Activated T-helper 1 cell treated with anti-CD3 and anti-CD28 coated beads, Interleukin-12 subunit alpha, Interleukin-12 subunit beta, Interleukin-2, Interleukin-4 antibody, amounts not matched to agents 30 ng/mL and 10 ng/mL and 1 ng/mL, durations not matched to agents 14 hours and 24 hours and 36 hours (primary cell): ENCODE results near the gene BRSK2. TPM values are rescaled to one million over a fixed set of nuclear protein-coding genes. Genes with fewer than 3 reads are reported as not detected.
A peak's percentile ranks its signal among the peaks of the same experiment; 100 is the strongest.

Experiments
- DNase-seq: peaks from one replicate; pipeline ENCODE4 v3.0.0; 2021; ENCODE audit warnings: low spot score
- H3K27ac Mint-ChIP-seq: one replicate; pipeline ENCODE4 v1.8.0; 2021; ENCODE audit warnings: mild to moderate bottlenecking, mixed read lengths
- H3K27me3 Mint-ChIP-seq: one replicate; pipeline ENCODE4 v1.8.0; 2022; ENCODE audit warnings: mild to moderate bottlenecking, moderate library complexity, mixed read lengths; ENCODE audit not compliant: insufficient read depth
- H3K36me3 Mint-ChIP-seq: one replicate; pipeline ENCODE4 v1.8.0; 2021; ENCODE audit warnings: low read depth, mixed read lengths
- H3K4me1 Mint-ChIP-seq: one replicate; pipeline ENCODE4 v1.8.0; 2021; ENCODE audit warnings: low read depth, mixed read lengths
- H3K4me3 Mint-ChIP-seq: one replicate; pipeline ENCODE4 v1.8.0; 2021; ENCODE audit warnings: mild to moderate bottlenecking, moderate library complexity, mixed read lengths
- H3K9me3 Mint-ChIP-seq: one replicate; pipeline ENCODE4 v1.8.0; 2021; ENCODE audit warnings: mixed read lengths
- intact Hi-C: fragments of 100-400 bp; cut with micrococcal nuclease; formaldehyde crosslinking; loops from one replicate; pipeline ENCODE4 v1.15.1; 2024
- total RNA-seq: library from RNA; stranded (reverse); gene quantifications from 2 replicates; pipeline ENCODE4 v1.2.3, GENCODE V29; 2022

The BRSK2 gene
- total RNA-seq, 1 donor from 2014 or later: 0.36 TPM

GRCh38 chr11:1447845-1448825 lies 58.4 kb downstream of the BRSK2 start:
- intact Hi-C loops: no loop called here
- no peaks in the 10 kb centered on the region for H3K4me1 Mint-ChIP-seq
- H3K9me3 Mint-ChIP-seq: no peaks in the 10 kb centered on the region
- no peaks in the 10 kb centered on the region for H3K27me3 Mint-ChIP-seq
- DNase-seq: no peak
- H3K4me3 Mint-ChIP-seq: no peak overlapping the region
- H3K36me3 Mint-ChIP-seq: no peaks in the 10 kb centered on the region
- H3K27ac Mint-ChIP-seq: no peak overlapping the region

- no peaks in the 10 kb centered on the region for H3K4me1 Mint-ChIP-seq
- DNase-seq: no peak
- no peaks in the 10 kb centered on the region for H3K27me3 Mint-ChIP-seq
- intact Hi-C loops: no loop called here
- no peak overlapping the region for H3K27ac Mint-ChIP-seq
- no peak overlapping the region for H3K4me3 Mint-ChIP-seq
- H3K9me3 Mint-ChIP-seq: no peaks in the 10 kb centered on the region
- H3K36me3 Mint-ChIP-seq: no peaks in the 10 kb centered on the region
These were observed 59.1 kb downstream of the BRSK2 start for GRCh38 chr11:1448882-1449281.

GRCh38 chr11:1449490-1450243 lies 59.9 kb downstream of the BRSK2 start:
- no peak for DNase-seq
- no peak overlapping the region for H3K27ac Mint-ChIP-seq
- no peaks in the 10 kb centered on the region for H3K27me3 Mint-ChIP-seq
- intact Hi-C loops: no loop called here
- no peaks in the 10 kb centered on the region for H3K36me3 Mint-ChIP-seq
- H3K4me1 Mint-ChIP-seq: no peaks in the 10 kb centered on the region
- no peak overlapping the region for H3K4me3 Mint-ChIP-seq
- H3K9me3 Mint-ChIP-seq: no peaks in the 10 kb centered on the region

- H3K27ac Mint-ChIP-seq: no peak overlapping the region
- no peaks in the 10 kb centered on the region for H3K27me3 Mint-ChIP-seq
- intact Hi-C loops: no loop called here
- no peak overlapping the region for H3K4me3 Mint-ChIP-seq
- no peak for DNase-seq
- no peaks in the 10 kb centered on the region for H3K9me3 Mint-ChIP-seq
- H3K4me1 Mint-ChIP-seq: no peaks in the 10 kb centered on the region
- H3K36me3 Mint-ChIP-seq: no peaks in the 10 kb centered on the region
These were observed 60.7 kb downstream of the BRSK2 start for GRCh38 chr11:1450344-1450875.

GRCh38 chr11:1450949-1451710 lies 61.4 kb downstream of the BRSK2 start:
- intact Hi-C loops: no loop called here
- Mint-ChIP-seq H3K36me3 (no peaks in the 10 kb centered on the region), H3K27ac (no peak overlapping the region), H3K4me1 (no peaks in the 10 kb centered on the region), H3K9me3 (no peaks in the 10 kb centered on the region), H3K27me3 (no peaks in the 10 kb centered on the region), H3K4me3 (no peak overlapping the region)
- DNase-seq: no peak

GRCh38 chr11:1451781-1452470 lies 62.2 kb downstream of the BRSK2 start:
- Mint-ChIP-seq H3K27me3 (no peaks in the 10 kb centered on the region), H3K4me1 (no peaks in the 10 kb centered on the region), H3K4me3 (no peak overlapping the region), H3K27ac (no peak overlapping the region), H3K36me3 (no peaks in the 10 kb centered on the region), H3K9me3 (no peaks in the 10 kb centered on the region)
- intact Hi-C loops: no loop called here
- DNase-seq: no peak

- no peak overlapping the region for H3K4me3 Mint-ChIP-seq
- no peaks in the 10 kb centered on the region for H3K27me3 Mint-ChIP-seq
- H3K9me3 Mint-ChIP-seq: no peaks in the 10 kb centered on the region
- intact Hi-C loops: loop anchor here (1.0 kb wide), 1 partner anchor 122 kb away; no protein-coding TSS in a partner anchor
- no peak overlapping the region for H3K27ac Mint-ChIP-seq
- no peak for DNase-seq
- no peaks in the 10 kb centered on the region for H3K4me1 Mint-ChIP-seq
- no peaks in the 10 kb centered on the region for H3K36me3 Mint-ChIP-seq
These were observed 63.0 kb downstream of the BRSK2 start for GRCh38 chr11:1452744-1453143.

GRCh38 chr11:1453611-1454034 lies 63.9 kb downstream of the BRSK2 start:
- Mint-ChIP-seq H3K27me3 (no peaks in the 10 kb centered on the region), H3K36me3 (no peaks in the 10 kb centered on the region), H3K4me3 (no peak overlapping the region), H3K4me1 (no peaks in the 10 kb centered on the region), H3K9me3 (no peaks in the 10 kb centered on the region), H3K27ac (no peak overlapping the region)
- peak; percentile 28 for DNase-seq
- intact Hi-C loops: loop anchor here (1.0 kb wide), 1 partner anchor 121 kb away; no protein-coding TSS in a partner anchor

- Mint-ChIP-seq H3K36me3 (no peaks in the 10 kb centered on the region), H3K4me3 (no peak overlapping the region), H3K9me3 (no peaks in the 10 kb centered on the region), H3K4me1 (no peaks in the 10 kb centered on the region), H3K27ac (no peak overlapping the region), H3K27me3 (no peaks in the 10 kb centered on the region)
- intact Hi-C loops: no loop called here
- DNase-seq: no peak
These were observed 64.8 kb downstream of the BRSK2 start for GRCh38 chr11:1454576-1454975.

GRCh38 chr11:1455032-1455762 lies 65.5 kb downstream of the BRSK2 start:
- Mint-ChIP-seq H3K4me1 (no peaks in the 10 kb centered on the region), H3K36me3 (no peaks in the 10 kb centered on the region)

GRCh38 chr11:1455763-1456060 lies 66.0 kb downstream of the BRSK2 start:
- Mint-ChIP-seq H3K27me3 (no peaks in the 10 kb centered on the region), H3K9me3 (no peaks in the 10 kb centered on the region), H3K36me3 (no peaks in the 10 kb centered on the region), H3K4me1 (no peaks in the 10 kb centered on the region), H3K27ac (no peak overlapping the region), H3K4me3 (no peak overlapping the region)
- DNase-seq: no peak
- intact Hi-C loops: no loop called here

More at GRCh38 chr11:1455032-1455762, 65.5 kb downstream of the BRSK2 start:
- H3K4me3 Mint-ChIP-seq: no peak overlapping the region
- no peaks in the 10 kb centered on the region for H3K9me3 Mint-ChIP-seq
- no peak for DNase-seq
- intact Hi-C loops: no loop called here
- no peak overlapping the region for H3K27ac Mint-ChIP-seq
- H3K27me3 Mint-ChIP-seq: no peaks in the 10 kb centered on the region

GRCh38 chr11:1456176-1456575 lies 66.4 kb downstream of the BRSK2 start:
- no peaks in the 10 kb centered on the region for H3K9me3 Mint-ChIP-seq
- no peak overlapping the region for H3K4me3 Mint-ChIP-seq
- DNase-seq: no peak
- no peak overlapping the region for H3K27ac Mint-ChIP-seq
- H3K36me3 Mint-ChIP-seq: no peaks in the 10 kb centered on the region
- intact Hi-C loops: no loop called here
- no peaks in the 10 kb centered on the region for H3K4me1 Mint-ChIP-seq
- no peaks in the 10 kb centered on the region for H3K27me3 Mint-ChIP-seq
